Activated T-cell treated with anti-CD3 and anti-CD28 coated beads for 4 hours (primary cell): Measurements from ENCODE around the gene GPC1.

Experiments
- DNase-seq: peaks from one replicate; pipeline ENCODE4 v3.0.0-alpha.2; 2020

The GPC1 gene

DNA sequence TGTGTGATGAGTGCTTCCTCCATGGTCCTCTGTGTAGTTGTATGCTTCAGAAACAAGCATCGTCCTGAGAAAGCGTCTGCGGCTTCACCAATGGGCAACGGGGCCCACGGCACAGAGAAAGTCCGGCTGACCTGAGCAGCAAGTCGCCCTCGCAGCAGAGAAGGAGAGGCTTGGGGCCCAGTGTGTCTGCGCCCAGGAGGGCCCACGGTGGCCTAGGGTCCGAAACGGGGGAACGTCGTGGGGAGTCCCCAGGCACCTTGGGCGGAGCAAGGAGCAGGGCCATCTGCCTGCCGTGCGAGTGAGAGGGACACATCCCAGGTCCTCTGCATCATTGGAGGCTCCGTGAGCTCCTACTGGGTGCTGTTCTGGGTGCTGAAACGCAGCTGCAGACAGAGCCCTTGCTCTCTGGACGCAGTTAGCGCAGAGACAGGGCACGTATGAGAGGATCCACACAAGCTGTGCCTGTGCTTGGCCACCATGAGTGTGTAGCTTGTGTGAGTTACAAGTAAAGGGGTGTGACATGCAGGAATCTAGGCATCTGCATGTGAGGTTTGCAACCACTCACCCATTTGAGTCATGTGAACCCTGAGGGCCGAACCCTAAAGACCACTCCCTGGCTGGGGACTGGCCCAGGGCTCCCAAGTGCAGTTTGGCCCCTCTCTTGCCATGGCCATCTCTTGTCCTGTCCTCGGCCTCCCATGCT lies 10.6 kb downstream of the GPC1 start:
- DNase-seq, result no peak

GRCh38 chr2:240446664-240447175 lies 11.3 kb downstream of the GPC1 start:
- no peak for DNase-seq

DNA sequence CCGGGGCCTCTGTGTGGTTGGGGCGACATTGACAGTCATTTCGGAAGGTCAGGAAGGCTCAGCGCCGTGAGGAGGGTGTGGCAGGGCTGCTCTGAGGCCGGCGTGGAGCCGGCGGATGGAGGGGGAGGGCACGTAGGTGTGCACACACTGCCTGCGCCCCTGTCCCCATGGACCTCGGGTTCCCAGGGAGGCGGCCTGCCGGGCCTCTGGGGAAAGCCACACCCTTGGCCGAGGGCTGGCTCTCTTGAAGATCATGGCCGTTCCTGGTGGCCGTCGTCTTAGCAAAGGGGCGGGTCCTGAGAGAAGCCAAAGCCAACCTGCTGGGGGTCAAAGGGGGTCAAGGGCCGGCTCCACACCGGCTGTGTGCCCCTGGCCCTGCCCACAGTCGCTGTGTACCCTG lies 11.9 kb downstream of the GPC1 start:
- DNase-seq, result no peak

DNA sequence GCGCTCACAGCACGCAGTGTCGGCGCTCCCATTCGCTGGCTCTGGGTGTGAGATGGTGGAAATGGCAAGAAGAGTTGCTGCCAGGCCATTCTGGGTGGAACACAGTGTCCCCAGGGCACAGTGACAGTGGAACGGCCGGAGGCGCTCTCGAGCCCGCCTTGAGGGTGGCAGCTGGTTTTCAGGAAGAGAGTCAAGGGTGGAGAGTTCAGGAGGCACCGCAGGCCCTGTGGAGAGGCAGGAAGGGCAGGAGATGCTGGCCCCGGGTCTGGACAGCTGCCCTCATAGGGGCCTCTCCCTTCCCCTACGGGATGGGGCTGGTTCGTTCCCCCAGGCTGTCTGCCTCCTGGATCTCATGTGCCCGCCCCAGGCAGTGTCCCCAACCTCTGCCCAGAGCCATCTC lies 12.5 kb downstream of the GPC1 start:
- DNase-seq, result no peak

DNA sequence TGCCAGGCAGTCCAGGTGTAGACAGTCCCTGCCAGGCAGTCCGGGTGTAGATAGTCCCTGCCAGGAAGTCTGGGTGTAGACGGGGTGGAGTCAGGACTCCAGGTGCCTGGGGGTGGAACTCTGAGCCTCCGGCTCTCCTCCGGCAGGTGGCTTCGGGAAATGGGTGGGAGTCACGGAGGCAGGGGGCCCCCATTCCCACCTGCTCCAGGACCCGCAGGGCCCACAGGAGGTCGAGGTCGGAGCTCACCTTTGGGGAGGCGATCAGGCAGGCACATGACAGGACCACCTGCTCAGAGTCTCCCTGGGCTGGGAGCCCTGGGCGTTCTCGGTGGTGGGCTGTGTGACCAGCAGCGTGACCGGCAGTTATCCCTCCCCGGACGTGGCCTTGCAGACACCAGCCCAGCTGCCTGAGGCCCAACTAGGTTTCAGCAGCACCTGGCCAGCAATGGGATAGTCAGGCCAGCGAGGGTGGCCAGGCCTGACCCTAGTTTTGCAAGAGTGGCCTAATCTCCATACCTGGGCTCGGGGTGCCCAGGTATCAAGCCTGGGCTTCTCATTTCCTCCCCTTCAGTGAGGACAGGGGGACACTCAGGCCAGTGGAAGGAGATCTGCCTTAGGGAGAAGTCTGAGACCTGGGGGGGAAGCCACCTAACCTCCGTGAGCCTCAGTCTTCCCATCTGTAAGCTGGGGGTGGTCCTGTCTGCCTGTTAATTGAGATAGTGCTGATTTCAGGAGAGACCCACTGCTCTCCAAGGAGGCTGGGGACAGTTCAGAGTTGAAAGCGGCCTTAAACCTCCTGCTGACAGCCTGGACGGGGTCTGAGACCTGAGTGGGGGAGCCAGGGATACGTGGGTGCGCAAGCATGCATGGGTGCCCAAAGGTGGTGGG lies 13.2 kb downstream of the GPC1 start:
- no peak for DNase-seq

DNA sequence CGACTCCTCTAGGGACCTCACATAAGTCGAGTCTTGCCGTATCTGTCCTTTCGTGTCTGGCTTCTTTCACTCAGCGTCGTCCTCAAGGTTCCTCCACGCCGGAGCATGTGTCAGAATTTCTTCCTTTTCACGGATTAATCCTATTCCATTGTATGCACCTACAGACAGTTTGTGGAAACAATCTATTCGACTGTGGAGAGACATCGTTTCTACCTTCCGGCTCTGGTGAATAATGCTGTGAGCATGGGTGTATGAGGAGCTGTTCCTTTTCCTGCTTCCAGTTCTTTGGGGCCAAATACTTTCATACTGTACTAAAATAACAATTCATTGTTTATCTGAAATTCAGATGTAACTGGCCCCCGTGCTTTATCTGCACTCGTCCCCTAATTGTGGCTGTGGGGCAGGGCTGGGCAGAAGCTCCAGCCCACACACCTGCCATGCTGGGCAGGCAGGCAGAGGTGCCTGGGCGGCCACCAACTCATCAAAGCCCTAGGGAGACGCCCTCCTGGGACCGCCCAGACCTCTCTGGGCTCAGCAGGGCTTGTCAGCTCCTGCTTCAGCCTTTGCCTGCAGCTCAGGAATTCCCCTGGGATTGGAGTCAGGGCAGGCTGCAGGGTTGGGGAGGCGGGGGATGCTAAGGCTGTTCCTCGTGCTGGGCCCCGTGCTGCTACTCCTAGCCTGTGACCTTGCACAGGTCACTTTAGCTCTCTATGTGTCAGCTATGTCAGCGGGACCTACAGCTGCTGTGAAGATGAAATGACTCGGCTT lies 14.5 kb downstream of the GPC1 start:
- DNase-seq, result no peak

- no peak for DNase-seq
Measured at GRCh38 chr2:240450532-240451107, 15.2 kb downstream of the GPC1 start.

- no peak for DNase-seq
Measured at GRCh38 chr2:240451108-240451611, 15.7 kb downstream of the GPC1 start.

- no peak for DNase-seq
Measured at GRCh38 chr2:240451791-240452461, 16.5 kb downstream of the GPC1 start.

GRCh38 chr2:240452462-240453256 lies 17.2 kb downstream of the GPC1 start:
- DNase-seq, result no peak

GRCh38 chr2:240453461-240454105 lies 18.1 kb downstream of the GPC1 start:
- DNase-seq, result no peak

GRCh38 chr2:240454106-240454901 lies 18.8 kb downstream of the GPC1 start:
- no peak for DNase-seq

DNA sequence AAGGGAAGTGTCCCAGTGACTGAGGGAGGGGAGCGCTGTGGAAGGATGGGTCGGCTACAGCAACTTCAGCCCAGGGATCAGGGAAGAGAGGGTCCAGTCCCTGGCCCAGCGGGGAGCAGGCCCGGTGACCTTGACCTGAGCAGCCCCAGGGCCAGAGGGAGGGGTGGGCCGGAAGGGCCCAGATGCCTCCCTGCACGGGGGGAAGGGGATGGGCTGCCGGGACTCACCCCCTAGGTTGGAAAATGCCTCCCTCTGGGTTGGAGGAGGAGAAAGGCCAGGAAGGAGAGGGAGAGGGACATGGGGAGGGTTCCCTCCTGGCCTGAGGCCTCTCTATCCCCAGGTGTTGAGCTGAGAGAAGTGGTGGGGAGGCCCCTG lies 19.8 kb downstream of the GPC1 start:
- DNase-seq, result no peak

GRCh38 chr2:240455647-240456446 lies 20.4 kb downstream of the GPC1 start:
- no peak for DNase-seq

- no peak for DNase-seq
Measured at GRCh38 chr2:240456447-240457222, 21.2 kb downstream of the GPC1 start.

GRCh38 chr2:240457223-240458043 lies 22.0 kb downstream of the GPC1 start:
- no peak for DNase-seq
